ENCODE measurements around the gene SEPTIN8. TPM values are rescaled to one million over a fixed set of nuclear protein-coding genes. Genes with fewer than 3 reads are reported as not detected.

The SEPTIN8 gene
- total and polyA plus RNA-seq, 2 of the 13 experiments (the other 11 are each of a cell fraction or from before 2014, with no cell fraction given), result 41.4 to 49.9 TPM

- TF ChIP-seq ETV5 (CRISPR knock-in tag; IDR thresholded peaks at IDR 0.05; ENCODE audit: borderline replicate concordance), result peak; percentile 98
- TF ChIP-seq NCOR1 (IDR thresholded peaks at IDR 0.05; ENCODE audit: borderline replicate concordance, low read length), result peak; percentile 85
- peak; percentile 79 for TF ChIP-seq NCOA1 (CRISPR knock-in tag; IDR thresholded peaks at IDR 0.05)
- TF ChIP-seq IRF1 (CRISPR knock-in tag; IDR thresholded peaks at IDR 0.05; ENCODE audit: low read depth), result no peak
- 0 out of 2 replicates have a peak, but pooled peaks have one; percentile 28 for TF ChIP-seq ZNF782 (CRISPR knock-in tag; IDR thresholded peaks at IDR 0.05; ENCODE audit: borderline replicate concordance)
- peak; percentile 71; the same call in 1 of the 2 replicates for TF ChIP-seq DPF2 (CRISPR knock-in tag; IDR thresholded peaks at IDR 0.05; ENCODE audit: borderline replicate concordance, low read depth)
- TF ChIP-seq ZNF256 (CRISPR knock-in tag; conservative IDR thresholded peaks at IDR 0.05), result no peak; the same call in 1 of the 2 replicates
- TF ChIP-seq FOXP1 (IDR thresholded peaks at IDR 0.05), result no peak
- peak; percentile 55; the same call in 1 of the 2 replicates for TF ChIP-seq FOXP1 (CRISPR knock-in tag; IDR thresholded peaks at IDR 0.05)
- TF ChIP-seq ZNF607 (CRISPR knock-in tag; IDR thresholded peaks at IDR 0.05; ENCODE audit: borderline replicate concordance), result peak; percentile 86; the same call in 1 of the 2 replicates
- no peak for TF ChIP-seq ZBTB40 (IDR thresholded peaks at IDR 0.05)
- peak; percentile 86 for TF ChIP-seq ZBTB40 (CRISPR knock-in tag; IDR thresholded peaks at IDR 0.05)
- no peak for TF ChIP-seq NONO (IDR thresholded peaks at IDR 0.05)
- peak; percentile 62 for TF ChIP-seq NONO (CRISPR knock-in tag; conservative IDR thresholded peaks at IDR 0.05)
- no peak for TF ChIP-seq ZNF768 (CRISPR knock-in tag; IDR thresholded peaks at IDR 0.05)
- 0 out of 2 replicates have a peak, but pooled peaks have one; percentile 11 for TF ChIP-seq SRF (IDR thresholded peaks at IDR 0.05; ENCODE audit: low read depth, low read length)
- TF ChIP-seq ZNF30 (CRISPR knock-in tag; IDR thresholded peaks at IDR 0.05), result no peak
- TF ChIP-seq SOX13 (IDR thresholded peaks at IDR 0.05), result no peak; the same call in 1 of the 2 replicates
- peak in 1 of 2 experiments; percentile 92; a peak in 2 of 4 replicates for TF ChIP-seq SOX13 (CRISPR knock-in tag; conservative IDR thresholded peaks at IDR 0.05 in 1 of 2, IDR thresholded peaks at IDR 0.05 in 1 of 2)
- TF ChIP-seq FOXA1 (IDR thresholded peaks at IDR 0.05), result no peak
- peak; percentile 62; the same call in 1 of the 2 replicates for TF ChIP-seq FOXA1 (CRISPR knock-in tag; IDR thresholded peaks at IDR 0.05)
Observed at GRCh38 chr5:132807163-132807838, 30.3 kb upstream of the SEPTIN8 start (continued).

Data from HepG2 (cell line).